VCaP (cell line): ENCODE measurements around the gene ADAMTS9.
"Not testable (repeated sequence)": the region's sequence is repeated elsewhere in the genome, so short reads cannot be mapped to it uniquely, and the experiment has no call there.

Source experiments
- H3K27ac ChIP-seq: fragments of 450-650 bp; 2 replicates; pipeline ENCODE4 v1.5.1; 2017
- CTCF ChIP-seq: fragments of 450-650 bp; conservative IDR thresholded peaks from 2 replicates; pipeline ENCODE4 v1.5.1; 2017; ENCODE audit warnings: mild to moderate bottlenecking, moderate library complexity

The ADAMTS9 gene

DNA sequence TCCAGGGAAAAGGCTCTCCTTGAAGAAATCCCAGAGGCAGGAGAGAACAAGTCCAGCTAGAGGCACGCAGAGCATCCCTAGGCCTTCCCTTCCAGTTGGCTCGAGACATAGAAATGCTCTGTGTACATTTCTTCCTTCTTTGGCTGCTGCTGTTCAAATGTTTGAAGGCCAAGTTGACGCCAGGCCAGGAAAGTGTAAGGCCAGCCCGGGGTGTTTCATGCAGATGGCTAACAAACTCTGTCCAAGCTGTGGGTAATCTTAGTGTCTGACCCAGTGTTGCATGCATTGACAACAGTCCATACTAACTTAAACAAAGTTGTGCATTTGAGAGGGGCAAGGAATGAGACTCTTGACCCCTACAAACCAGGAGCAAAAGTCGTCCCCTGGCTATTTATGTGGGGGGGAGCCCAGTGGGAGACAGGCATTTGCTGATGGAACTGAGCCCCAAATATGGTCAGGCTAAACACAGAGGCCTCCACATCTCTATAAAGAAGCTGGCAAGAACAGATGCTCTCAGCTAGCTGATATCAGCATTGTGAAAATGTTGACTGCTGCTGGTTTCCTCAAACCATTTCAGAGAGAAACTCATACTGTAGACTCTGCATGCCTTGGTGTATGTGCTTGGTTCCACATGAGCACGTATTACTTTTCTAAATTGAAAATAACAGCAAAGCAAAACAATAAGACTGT lies 139.5 kb downstream of the ADAMTS9 start:
- H3K27ac ChIP-seq: peak overlapping the region; percentile 57
- TF ChIP-seq CTCF: no peak

DNA sequence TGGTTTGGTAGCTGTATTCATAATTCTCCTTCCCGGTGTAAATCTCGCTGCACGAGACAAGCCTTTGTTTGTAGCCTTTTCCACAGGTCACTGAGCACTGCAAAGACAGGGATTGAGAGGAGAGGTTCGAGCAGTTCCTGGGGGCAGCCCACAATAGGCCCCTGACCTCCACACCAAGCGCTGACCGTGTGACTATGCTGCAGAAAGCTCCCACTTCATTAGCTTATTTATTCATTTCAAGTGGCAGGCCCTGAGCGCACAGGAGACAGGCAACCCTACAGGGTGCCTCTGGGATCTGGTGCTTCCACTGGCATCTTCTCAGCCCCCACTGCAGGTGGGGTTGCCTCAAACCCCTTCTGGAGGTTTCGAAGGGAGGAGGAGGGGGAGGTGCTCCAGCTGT lies 140.9 kb downstream of the ADAMTS9 start:
- TF ChIP-seq CTCF: no peak
- no peak overlapping the region for H3K27ac ChIP-seq

- not testable (repeated sequence) for H3K27ac ChIP-seq
These were observed 142.6 kb downstream of the ADAMTS9 start for GRCh38 chr3:64545239-64545638.

GRCh38 chr3:64541803-64542202 lies 146.0 kb downstream of the ADAMTS9 start:
- no peak overlapping the region for H3K27ac ChIP-seq
- TF ChIP-seq CTCF: no peak

DNA sequence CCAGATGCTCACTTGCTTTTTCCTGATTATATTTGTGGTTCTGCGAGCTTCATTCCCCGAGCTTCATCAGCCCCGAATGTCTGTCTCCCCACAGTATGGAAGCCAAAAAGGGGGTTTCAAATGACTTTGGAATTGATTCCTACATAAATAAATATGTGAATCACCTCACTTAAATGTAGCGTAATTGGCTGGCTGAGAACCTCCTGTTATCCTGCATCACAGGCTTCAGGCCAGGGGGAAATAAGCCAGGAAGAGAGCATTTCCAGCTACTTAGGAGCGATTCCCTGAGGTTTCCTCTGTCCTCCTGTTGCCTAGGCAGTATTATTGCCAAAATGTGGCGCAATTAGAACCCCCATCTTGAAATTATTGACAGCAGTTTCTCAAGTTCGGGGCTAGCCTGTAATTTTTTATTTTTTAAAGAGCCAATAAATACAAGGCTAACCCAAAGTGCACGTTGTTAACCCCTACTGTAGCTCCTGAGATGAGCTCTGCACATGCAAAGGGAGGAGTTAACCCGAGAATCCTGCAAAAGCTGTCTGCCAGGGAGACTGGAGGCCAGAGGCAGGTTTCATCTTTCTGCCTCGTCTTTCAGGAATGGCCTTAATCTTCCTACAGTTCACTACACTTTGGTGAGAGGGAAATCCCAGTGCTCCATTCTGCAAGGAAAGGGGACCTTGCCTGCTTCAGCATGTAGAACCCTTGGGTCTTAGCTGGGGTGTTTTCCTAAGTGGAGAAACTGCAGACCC lies 148.2 kb downstream of the ADAMTS9 start:
- no peak overlapping the region for H3K27ac ChIP-seq
- TF ChIP-seq CTCF: no peak

DNA sequence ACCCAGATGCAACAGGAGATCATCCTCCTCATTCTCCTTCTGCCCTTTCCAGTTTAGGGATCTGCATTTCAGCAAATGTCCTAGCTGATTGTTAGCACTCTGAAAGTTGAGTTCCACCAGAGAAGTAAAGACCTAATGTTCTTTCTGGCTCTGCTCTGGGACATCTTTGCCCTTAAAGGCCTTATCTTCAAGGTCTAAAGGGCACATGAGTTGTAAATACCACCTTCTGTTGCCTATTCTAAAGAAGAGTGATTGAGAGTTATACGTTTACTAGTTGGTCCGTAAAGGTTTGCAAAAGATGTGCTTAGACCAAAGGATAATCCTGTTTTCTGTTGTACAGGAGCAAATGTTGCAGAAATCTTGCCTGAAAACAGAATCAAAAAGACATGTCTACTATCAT lies 151.6 kb downstream of the ADAMTS9 start:
- TF ChIP-seq CTCF: no peak
- H3K27ac ChIP-seq: no peak overlapping the region

DNA sequence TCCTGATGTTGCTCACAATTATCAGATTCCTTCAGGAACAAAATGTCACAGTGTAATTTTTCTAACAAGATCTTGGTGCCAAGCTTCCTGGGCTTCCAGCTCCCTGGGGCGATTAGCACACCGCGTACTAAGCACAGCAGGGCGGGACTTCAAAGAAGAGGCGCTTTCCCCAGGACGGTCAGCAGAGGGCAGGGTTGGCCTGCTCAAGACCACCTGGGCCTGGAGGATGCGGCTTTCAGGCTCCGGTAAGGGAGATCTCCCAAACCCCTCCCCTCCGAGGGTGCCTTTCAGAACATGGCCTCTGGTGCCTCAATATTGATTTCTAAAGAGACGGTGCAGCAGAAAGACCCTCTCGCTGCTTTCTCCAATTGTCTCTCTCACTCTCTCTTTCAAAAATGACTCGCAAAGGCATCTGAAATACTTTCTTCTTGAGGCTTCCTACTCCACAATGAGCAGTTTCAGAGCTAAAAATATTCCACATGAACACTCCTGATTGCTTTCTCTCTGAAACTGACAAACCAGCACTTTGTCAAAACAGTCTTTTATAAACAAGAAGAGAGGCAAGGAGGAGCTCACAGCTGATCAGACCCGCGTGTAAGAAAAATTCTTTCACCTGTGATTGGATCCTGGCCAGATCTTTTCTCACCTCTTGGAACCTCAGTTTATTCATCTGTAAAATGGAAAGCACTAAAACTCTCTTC lies 154.0 kb downstream of the ADAMTS9 start:
- peak overlapping the region; percentile 29 for H3K27ac ChIP-seq
- peak; percentile 94 for TF ChIP-seq CTCF
